Measurements from ENCODE around the gene C11orf54.

Gene C11orf54

GRCh38 chr11:93784145-93784934 is 42.9 kb downstream of the C11orf54 start, which contains the start of gene MED17:
Gene MED17, plus strand, starts transcription at chr11:93784282. Its CDS starts 232 bp downstream, at chr11:93784514.
- POLR2A ChIA-PET, result interaction anchor here (0.9 to 2.2 kb wide), 5 partner anchors 10 to 694 kb away, joined by 3 to 47 read pairs (median 3); partner anchors contain the start of genes C11orf54 and TAF1D

DNA sequence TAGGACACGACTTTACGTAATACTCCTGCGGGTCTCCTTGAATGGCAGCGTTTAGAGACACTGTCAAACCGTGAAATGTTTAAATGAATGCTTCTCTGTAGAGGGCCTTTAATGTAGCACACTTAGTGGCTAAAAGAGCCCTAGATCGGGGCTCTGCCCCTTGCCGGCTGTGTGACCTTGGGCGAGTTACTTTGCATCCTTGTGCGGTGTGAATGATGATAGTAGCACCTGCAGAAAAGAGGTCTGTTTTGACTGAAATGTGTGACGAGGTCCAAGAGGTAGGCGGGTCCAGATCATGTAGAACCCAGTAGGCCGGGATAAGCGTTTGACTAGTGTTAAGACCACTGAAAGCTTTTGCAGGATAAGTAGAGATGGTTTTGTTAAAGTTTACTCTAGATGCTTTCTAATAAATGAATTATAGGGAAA is 43.5 kb downstream of the C11orf54 start:
- TF ChIP-seq, protein P1, sequence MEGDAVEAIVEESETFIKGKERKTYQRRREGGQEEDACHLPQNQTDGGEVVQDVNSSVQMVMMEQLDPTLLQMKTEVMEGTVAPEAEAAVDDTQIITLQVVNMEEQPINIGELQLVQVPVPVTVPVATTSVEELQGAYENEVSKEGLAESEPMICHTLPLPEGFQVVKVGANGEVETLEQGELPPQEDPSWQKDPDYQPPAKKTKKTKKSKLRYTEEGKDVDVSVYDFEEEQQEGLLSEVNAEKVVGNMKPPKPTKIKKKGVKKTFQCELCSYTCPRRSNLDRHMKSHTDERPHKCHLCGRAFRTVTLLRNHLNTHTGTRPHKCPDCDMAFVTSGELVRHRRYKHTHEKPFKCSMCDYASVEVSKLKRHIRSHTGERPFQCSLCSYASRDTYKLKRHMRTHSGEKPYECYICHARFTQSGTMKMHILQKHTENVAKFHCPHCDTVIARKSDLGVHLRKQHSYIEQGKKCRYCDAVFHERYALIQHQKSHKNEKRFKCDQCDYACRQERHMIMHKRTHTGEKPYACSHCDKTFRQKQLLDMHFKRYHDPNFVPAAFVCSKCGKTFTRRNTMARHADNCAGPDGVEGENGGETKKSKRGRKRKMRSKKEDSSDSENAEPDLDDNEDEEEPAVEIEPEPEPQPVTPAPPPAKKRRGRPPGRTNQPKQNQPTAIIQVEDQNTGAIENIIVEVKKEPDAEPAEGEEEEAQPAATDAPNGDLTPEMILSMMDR (IDR thresholded peaks at IDR 0.05; ENCODE audit: insufficient read depth, low read length, missing control alignments), result no peak
- ChIA-PET POLR2A (interaction anchor here (0.6 kb wide), 1 partner anchor 61 kb away, joined by 3 read pairs; no protein-coding TSS in a partner anchor), CTCF (no interaction called here)
- peak overlapping the region; percentile 99 for H3K4me3 ChIP-seq (ENCODE audit: low read depth, low read length)
- DNase-seq (ENCODE audit: low read depth, low spot score), result no peak

More at GRCh38 chr11:93784145-93784934, 42.9 kb downstream of the C11orf54 start, which contains the start of gene MED17:
- DNase-seq (ENCODE audit: low read depth, low spot score), result peak; percentile 60
- CTCF ChIA-PET, result interaction anchor here (0.7 to 2.1 kb wide), 10 partner anchors 8 to 54 kb away, joined by 3 to 12 read pairs (median 4); no protein-coding TSS in a partner anchor
- TF ChIP-seq, protein P1 (IDR thresholded peaks at IDR 0.05; ENCODE audit: insufficient read depth, low read length, missing control alignments), result peak; percentile 53
- peak within 1 kb of the TSS; percentile 99 for H3K4me3 ChIP-seq (ENCODE audit: low read depth, low read length)

- DNase-seq (ENCODE audit: low read depth, low spot score), result no peak
- no peak overlapping the region for H3K4me3 ChIP-seq (ENCODE audit: low read depth, low read length)
- TF ChIP-seq, protein P1 (IDR thresholded peaks at IDR 0.05; ENCODE audit: insufficient read depth, low read length, missing control alignments), result no peak
- CTCF ChIA-PET, result interaction anchor here (1.7 kb wide), 1 partner anchor 7 kb away, joined by 6 read pairs; the partner anchor contains the start of gene MED17
- POLR2A ChIA-PET, result no interaction called here
Measured at GRCh38 chr11:93791493-93791892, 50.0 kb downstream of the C11orf54 start.

DNA sequence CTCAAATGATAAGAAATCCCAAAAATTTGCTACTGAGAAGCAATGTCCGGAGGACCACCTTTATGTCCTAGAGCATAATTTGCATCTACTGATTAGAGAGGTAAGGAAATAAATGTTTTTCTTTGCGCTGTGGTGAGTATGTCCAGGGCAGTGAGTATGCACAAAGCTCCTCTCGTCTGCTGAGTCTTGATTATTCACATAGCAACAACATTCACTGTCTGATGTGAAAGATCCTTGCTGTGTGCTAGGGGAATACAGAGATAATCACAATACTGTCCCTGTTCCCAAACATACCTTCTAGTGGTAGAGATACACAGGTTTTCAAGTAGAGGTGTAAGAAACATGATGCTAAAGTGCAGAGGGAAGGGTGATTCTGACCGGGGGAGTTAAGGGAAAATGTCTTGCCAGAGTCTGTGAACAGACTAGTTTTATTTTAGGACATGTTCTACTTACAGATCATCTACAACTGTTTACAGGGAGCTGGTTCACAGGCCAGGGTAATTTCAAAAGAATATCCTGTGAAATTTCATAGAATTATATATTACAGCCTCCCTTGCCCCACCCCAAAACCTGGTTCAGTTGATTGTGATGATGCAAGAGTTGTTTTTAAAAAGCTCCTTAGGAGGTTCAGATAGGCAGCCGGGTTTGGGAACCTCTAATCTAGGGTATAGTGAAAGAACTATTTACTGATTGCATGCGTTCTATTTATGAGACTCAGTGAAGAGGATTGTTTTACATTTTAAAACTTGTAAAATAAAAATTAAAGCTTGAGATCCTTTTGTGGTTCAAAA is 55.2 kb downstream of the C11orf54 start:
- ChIA-PET CTCF (no interaction called here), POLR2A (no interaction called here)
- no peak overlapping the region for H3K4me3 ChIP-seq (ENCODE audit: low read depth, low read length)
- DNase-seq (ENCODE audit: low read depth, low spot score), result no peak
- TF ChIP-seq, protein P1 (IDR thresholded peaks at IDR 0.05; ENCODE audit: insufficient read depth, low read length, missing control alignments), result no peak

DNA sequence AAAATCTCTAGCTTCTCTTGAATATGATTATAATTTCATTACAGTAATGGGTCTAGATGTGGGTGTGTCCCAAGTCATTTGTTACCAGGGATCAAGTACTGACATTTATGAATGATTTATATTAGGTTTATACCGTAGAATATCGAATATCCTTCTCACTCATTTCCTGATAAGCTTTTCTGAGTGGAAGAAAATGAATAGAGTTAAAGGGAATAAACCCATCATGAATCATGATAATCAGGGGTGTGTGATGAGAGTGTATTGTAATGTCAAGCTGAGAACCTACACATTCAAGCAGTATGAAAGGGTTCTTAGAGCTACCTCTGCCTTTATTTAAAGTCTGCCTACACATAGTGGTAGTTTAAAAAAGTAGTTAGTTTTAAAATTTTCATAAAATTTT is 59.9 kb downstream of the C11orf54 start:
- ChIA-PET CTCF (interaction anchor here (0.8 kb wide), 1 partner anchor 120 kb away, joined by 3 read pairs; no protein-coding TSS in a partner anchor), POLR2A (no interaction called here)

More for the DNA sequence above, 59.9 kb downstream of the C11orf54 start:
- TF ChIP-seq, protein P1 (IDR thresholded peaks at IDR 0.05; ENCODE audit: insufficient read depth, low read length, missing control alignments), result no peak
- no peak overlapping the region for H3K4me3 ChIP-seq (ENCODE audit: low read depth, low read length)
- no peak for DNase-seq (ENCODE audit: low read depth, low spot score)

Data from AG04449 (cell line).